Keratinocyte (primary cell): Measurements from ENCODE around the gene MSH2. TPM values are rescaled to one million over a fixed set of nuclear protein-coding genes. Genes with fewer than 3 reads are reported as not detected.

ENCODE experiments used
- DNase-seq: peaks from one replicate; pipeline ENCODE4 v3.0.0-alpha.2; 2011; ENCODE audit warnings: low read depth, missing footprints, low spot score
- FAIRE-seq: peaks from 2 replicates; lab custom pipeline; 2011; peaks lifted over from hg19 to GRCh38; lab: Jason Lieb, UNC
- H2AFZ ChIP-seq: 2 replicates; pipeline ENCODE4 v1.6.0; 2012; ENCODE audit warnings: low read length, control low read depth, inconsistent platforms; ENCODE audit not compliant: control insufficient read depth
- H3K27ac ChIP-seq: 2 replicates; pipeline ENCODE4 v1.5.1; 2011; ENCODE audit warnings: low read length; ENCODE audit not compliant: control insufficient read depth, insufficient read depth
- H3K27me3 ChIP-seq: 3 replicates; pipeline ENCODE4 v1.6.0; 2011; ENCODE audit warnings: low read length; ENCODE audit not compliant: control insufficient read depth, insufficient read depth; ENCODE audit errors: extremely low read depth
- H3K36me3 ChIP-seq, 2 experiments: 2 replicates in 1 of 2; 3 replicates in 1 of 2; pipeline ENCODE4 v1.5.1; 2011; ENCODE audit warnings: low read length in 2 of 2, mild to moderate bottlenecking in 1 of 2; ENCODE audit not compliant: control insufficient read depth in 2 of 2, insufficient read depth in 2 of 2; ENCODE audit errors: extremely low read depth in 1 of 2
- H3K4me1 ChIP-seq: 3 replicates; pipeline ENCODE4 v1.5.1; 2011; ENCODE audit warnings: low read length; ENCODE audit not compliant: control insufficient read depth, insufficient read depth; ENCODE audit errors: extremely low read depth
- H3K4me2 ChIP-seq: 3 replicates; pipeline ENCODE4 v1.6.0; 2011; ENCODE audit warnings: low read depth, low read length; ENCODE audit not compliant: control insufficient read depth, insufficient read depth; ENCODE audit errors: extremely low read depth
- H3K4me3 ChIP-seq, 3 experiments: fragments of 200-600 bp in 1 of 3; sonication (generic) in 1 of 3; 2 replicates in 2 of 3; 3 replicates in 1 of 3; pipeline ENCODE4 v1.5.1; 2011 to 2016; ENCODE audit warnings: low read length in 3 of 3, mild to moderate bottlenecking in 3 of 3, control low read depth in 2 of 3, inconsistent platforms in 1 of 3, low read depth in 1 of 3, mixed read lengths in 1 of 3, mixed run types in 1 of 3, moderate library complexity in 1 of 3; ENCODE audit not compliant: control insufficient read depth in 2 of 3, insufficient read depth in 2 of 3; ENCODE audit errors: extremely low read depth in 1 of 3
- H3K79me2 ChIP-seq: 2 replicates; pipeline ENCODE4 v1.6.0; 2012; ENCODE audit warnings: low read length; ENCODE audit not compliant: control insufficient read depth, insufficient read depth
- H3K9ac ChIP-seq: 3 replicates; pipeline ENCODE4 v1.6.0; 2011; ENCODE audit warnings: low read length; ENCODE audit not compliant: control insufficient read depth, insufficient read depth; ENCODE audit errors: extremely low read depth
- H3K9me1 ChIP-seq: 3 replicates; pipeline ENCODE4 v1.6.0; 2011; ENCODE audit warnings: low read length; ENCODE audit not compliant: control insufficient read depth, insufficient read depth; ENCODE audit errors: extremely low read depth
- H3K9me3 ChIP-seq: 2 replicates; pipeline ENCODE4 v1.5.1; 2012; ENCODE audit warnings: low read depth, low read length; ENCODE audit not compliant: control insufficient read depth
- H4K20me1 ChIP-seq: 3 replicates; pipeline ENCODE4 v1.6.0; 2011; ENCODE audit warnings: low read length; ENCODE audit not compliant: control insufficient read depth, insufficient read depth; ENCODE audit errors: extremely low read depth
- CTCF ChIP-seq, 3 experiments: IDR thresholded peaks in 1 of 3; conservative IDR thresholded peaks in 1 of 3; optimal IDR thresholded peaks in 1 of 3; 2 replicates in 2 of 3; 3 replicates in 1 of 3; pipeline versions ENCODE3 to v1.5.1; 2011; ENCODE audit warnings: low read length in 3 of 3, mild to moderate bottlenecking in 3 of 3, moderate library complexity in 2 of 3, control low read depth in 1 of 3, inconsistent platforms in 1 of 3; ENCODE audit not compliant: insufficient read depth in 2 of 3; ENCODE audit errors: extremely low read depth in 1 of 3
- EZH2 ChIP-seq: IDR thresholded peaks from one replicate; pipeline ENCODE4 v1.6.1; 2012; ENCODE audit warnings: inconsistent platforms, mild to moderate bottlenecking, low read length, moderate library complexity
- dilution Hi-C: fragments of 300-500 bp; cut with MboI; formaldehyde crosslinking; loops from one replicate; pipeline ENCODE4 v1.7.0; 2020; ENCODE audit warnings: low sequenced_read_pairs; ENCODE audit not compliant: extremely low pct_ligation_motif_present
- polyA plus RNA-seq, 5 experiments: library from polyadenylated mRNA; depleted of rRNA in 3 of 5; stranded (reverse) in 3 of 5; stranded (forward) in 1 of 5; unstranded in 1 of 5; fragments of >200 nt; gene quantifications; 1 replicate in 1 of 5; 2 replicates in 3 of 5; 3 replicates in 1 of 5; pipeline versions ENCODE4 v1.2.1 to v1.2.3, GENCODE V29; 2011 to 2012; ENCODE audit warnings: missing spikeins in 2 of 5, low read depth in 1 of 5, low replicate concordance in 1 of 5

The MSH2 gene
- polyA plus RNA-seq, 1 donor (not counting 4 experiments of a cell fraction or from before 2014, with no cell fraction given): 16.8 TPM

DNA sequence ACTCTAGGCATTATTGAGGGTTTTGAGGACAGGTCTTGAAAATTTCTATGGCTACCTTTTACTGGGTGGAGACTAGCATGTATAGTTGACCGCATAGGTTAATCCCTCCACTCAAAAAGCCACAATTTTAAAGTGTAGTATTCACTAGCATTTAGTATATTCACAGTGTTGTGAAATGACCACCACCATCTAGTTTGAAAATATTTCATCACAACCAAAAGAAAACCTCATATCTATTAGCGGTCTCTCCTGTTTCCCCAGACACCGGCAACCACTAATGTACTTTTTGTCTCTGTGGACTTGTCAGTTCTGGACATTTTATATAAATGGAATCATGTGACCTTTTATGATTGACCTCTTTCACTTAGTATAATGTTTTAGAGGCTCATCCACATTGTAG, 53.9 kb downstream of the MSH2 start:
- Histone ChIP-seq H3K4me3 (no peak overlapping the region), H3K36me3 (no peaks in the 10 kb centered on the region), H4K20me1 (no peaks in the 10 kb centered on the region), H3K79me2 (no peaks in the 10 kb centered on the region), H3K4me2 (no peak overlapping the region), H3K27ac (no peak overlapping the region), H3K4me1 (no peaks in the 10 kb centered on the region), H2AFZ (no peak overlapping the region), H3K27me3 (no peaks in the 10 kb centered on the region), H3K9me3 (no peaks in the 10 kb centered on the region), H3K9ac (no peak overlapping the region), H3K9me1 (no peaks in the 10 kb centered on the region)
- FAIRE-seq: no peak
- dilution Hi-C loops: no loop called here
- DNase-seq: no peak
- TF ChIP-seq CTCF (optimal IDR thresholded peaks at IDR 0.05 in 1 of 3, IDR thresholded peaks at IDR 0.05 in 1 of 3, conservative IDR thresholded peaks at IDR 0.05 in 1 of 3; ENCODE audit: extremely low read depth in 1 of 3, insufficient read depth in 2 of 3, low read length in 3 of 3): no peak
- no peak for TF ChIP-seq EZH2

GRCh38 chr2:47457268-47457667, 54.3 kb downstream of the MSH2 start:
- H3K4me2 ChIP-seq: no peak overlapping the region
- H2AFZ ChIP-seq: no peak overlapping the region
- DNase-seq (no peak), FAIRE-seq (no peak)
- H3K27me3 ChIP-seq: no peaks in the 10 kb centered on the region
- no peaks in the 10 kb centered on the region for H3K36me3 ChIP-seq
- H3K27ac ChIP-seq: no peak overlapping the region
- no peaks in the 10 kb centered on the region for H3K4me1 ChIP-seq
- no peak overlapping the region for H3K9ac ChIP-seq
- no peak overlapping the region for H3K4me3 ChIP-seq
- no peaks in the 10 kb centered on the region for H3K79me2 ChIP-seq
- no peaks in the 10 kb centered on the region for H3K9me3 ChIP-seq
- no peaks in the 10 kb centered on the region for H4K20me1 ChIP-seq
- TF ChIP-seq CTCF (optimal IDR thresholded peaks at IDR 0.05 in 1 of 3, IDR thresholded peaks at IDR 0.05 in 1 of 3, conservative IDR thresholded peaks at IDR 0.05 in 1 of 3; ENCODE audit: extremely low read depth in 1 of 3, insufficient read depth in 2 of 3, low read length in 3 of 3) (no peak), EZH2 (no peak)
- dilution Hi-C loops: no loop called here
- H3K9me1 ChIP-seq: no peaks in the 10 kb centered on the region
